Measurements from ENCODE around the gene SNRPD1. TPM values are rescaled to one million over a fixed set of nuclear protein-coding genes. Genes with fewer than 3 reads are reported as not detected.

SNRPD1 gene
- total RNA-seq, 1 donor from 2014 or later: 58.1 TPM

GRCh38 chr18:21678859-21679258, 66.7 kb downstream of the SNRPD1 start:
- H3K4me1 Mint-ChIP-seq: peaks cover 2% of the 10 kb centered on the region
- ATAC-seq (ENCODE audit: low read depth) (no peak), DNase-seq (no peak)
- peaks cover 8% of the 10 kb centered on the region for H3K36me3 Mint-ChIP-seq (ENCODE audit: low read depth)
- TF ChIP-seq CTCF (IDR thresholded peaks at IDR 0.05): no peak
- H3K9me3 Mint-ChIP-seq: no peaks in the 10 kb centered on the region
- CTCF ChIA-PET: interaction anchor here (1.2 kb wide), 1 partner anchor 68 kb away, joined by 3 read pairs; no protein-coding TSS in a partner anchor
- POLR2A ChIA-PET: no interaction called here
- intact Hi-C loops (cut with micrococcal nuclease): no loop called here
- H3K27me3 Mint-ChIP-seq: no peaks in the 10 kb centered on the region
- no peak overlapping the region for H3K4me3 Mint-ChIP-seq
- no peak overlapping the region for H3K27ac Mint-ChIP-seq

DNA sequence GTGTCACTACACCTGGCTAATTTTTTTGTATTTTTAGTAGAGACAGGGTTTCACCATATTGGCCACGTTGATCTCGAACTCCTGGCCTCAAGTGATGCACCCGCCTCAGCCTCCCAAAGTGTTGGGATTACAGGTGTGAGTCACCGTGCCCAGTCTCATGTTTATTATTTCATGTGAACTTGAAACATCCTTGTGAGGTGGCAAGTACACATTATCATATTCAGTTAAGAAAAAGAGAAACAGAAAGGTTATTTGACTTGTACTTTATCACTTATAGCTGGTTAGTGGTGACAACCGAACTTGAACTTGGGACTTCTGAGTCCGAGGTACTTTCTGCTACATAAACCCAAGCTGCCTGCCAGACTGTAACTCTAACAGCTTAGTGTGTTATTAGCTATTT, 68.0 kb downstream of the SNRPD1 start:
- Mint-ChIP-seq H3K4me1 (peaks cover 11% of the 10 kb centered on the region), H3K9me3 (no peaks in the 10 kb centered on the region), H3K4me3 (no peak overlapping the region), H3K36me3 (ENCODE audit: low read depth) (peaks cover 8% of the 10 kb centered on the region), H3K27ac (no peak overlapping the region), H3K27me3 (no peaks in the 10 kb centered on the region)
- DNase-seq: no peak
- intact Hi-C loops (cut with micrococcal nuclease): no loop called here
- TF ChIP-seq CTCF (IDR thresholded peaks at IDR 0.05): no peak
- no peak for ATAC-seq (ENCODE audit: low read depth)
- CTCF ChIA-PET: interaction anchor here (0.8 kb wide), 1 partner anchor 21 kb away, joined by 4 read pairs; no protein-coding TSS in a partner anchor
- POLR2A ChIA-PET: no interaction called here

- intact Hi-C loops (cut with micrococcal nuclease): no loop called here
- Mint-ChIP-seq H3K9me3 (no peaks in the 10 kb centered on the region), H3K27ac (no peak overlapping the region), H3K36me3 (ENCODE audit: low read depth) (peaks cover 3% of the 10 kb centered on the region), H3K27me3 (no peaks in the 10 kb centered on the region), H3K4me3 (no peak overlapping the region), H3K4me1 (peaks cover 30% of the 10 kb centered on the region)
- CTCF ChIA-PET: interaction anchor here (2.4 kb wide), 1 partner anchor 82 kb away, joined by 7 read pairs; the partner anchor contains the start of gene ESCO1
- POLR2A ChIA-PET: interaction anchor here (0.6 to 2.0 kb wide), 6 partner anchors 18 to 82 kb away, joined by 3 to 12 read pairs (median 5); partner anchors contain the start of genes ABHD3, ESCO1, MIB1 and SNRPD1
- TF ChIP-seq CTCF (IDR thresholded peaks at IDR 0.05): no peak
- ATAC-seq (ENCODE audit: low read depth) (peak; percentile 54), DNase-seq (no peak)
Observed at GRCh38 chr18:21682371-21683051, 70.4 kb downstream of the SNRPD1 start.

Other genes with a start within 250 kb of the SNRPD1 start
- 18.2 and 19.6 TPM in 2 replicates for gene ESCO1, start 11.6 kb upstream of the SNRPD1 start, total RNA-seq
- gene ABHD3, start 92.5 kb downstream of the SNRPD1 start, total RNA-seq: 22.2 and 29.5 TPM in 2 replicates
- gene MIB1, start 128.5 kb downstream of the SNRPD1 start, total RNA-seq: 21.6 and 22.6 TPM in 2 replicates